GM12865 (cell line): ENCODE data around the gene CSF2.

ENCODE experiments used
- DNase-seq: peaks from one replicate; pipeline ENCODE4 v3.0.0; 2010; ENCODE audit warnings: low read depth
- H3K4me3 ChIP-seq: 2 replicates; pipeline ENCODE4 v1.5.1; 2011; ENCODE audit warnings: mild to moderate bottlenecking, low read depth, low read length, control low read depth
- CTCF ChIP-seq: IDR thresholded peaks from 2 replicates; pipeline ENCODE4 v1.5.1; 2011; ENCODE audit warnings: low read length, control low read depth, low read depth, inconsistent platforms; ENCODE audit not compliant: insufficient read depth; ENCODE audit errors: missing control alignments

Gene CSF2

DNA sequence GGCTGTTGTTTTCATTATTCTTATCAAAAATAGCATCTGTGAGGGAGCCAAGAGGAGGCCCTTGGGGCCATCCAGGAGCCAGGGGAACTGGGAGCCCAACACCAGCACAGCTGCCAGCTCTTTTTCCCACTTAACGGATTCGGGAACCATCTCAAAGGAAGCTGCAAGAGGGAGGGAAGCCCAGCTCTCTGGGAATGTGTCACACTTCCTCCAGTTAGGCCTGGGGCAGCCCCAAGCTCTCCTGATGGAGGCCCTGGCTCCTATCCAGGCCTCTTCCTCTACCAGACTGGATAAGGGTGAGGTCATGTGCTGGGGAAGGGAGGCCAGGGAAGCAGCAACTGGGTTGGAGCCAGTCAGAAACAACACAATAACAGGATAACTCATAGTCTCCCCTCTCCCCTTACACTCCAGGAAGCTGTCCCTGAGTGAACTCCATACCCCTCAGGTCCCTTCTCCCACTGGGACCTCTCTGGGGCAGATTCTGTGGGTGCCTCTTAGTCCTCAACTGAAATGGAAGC lies 12.7 kb downstream of the CSF2 start:
- H3K4me3 ChIP-seq = no peak overlapping the region
- TF ChIP-seq CTCF = no peak
- no peak for DNase-seq

DNA sequence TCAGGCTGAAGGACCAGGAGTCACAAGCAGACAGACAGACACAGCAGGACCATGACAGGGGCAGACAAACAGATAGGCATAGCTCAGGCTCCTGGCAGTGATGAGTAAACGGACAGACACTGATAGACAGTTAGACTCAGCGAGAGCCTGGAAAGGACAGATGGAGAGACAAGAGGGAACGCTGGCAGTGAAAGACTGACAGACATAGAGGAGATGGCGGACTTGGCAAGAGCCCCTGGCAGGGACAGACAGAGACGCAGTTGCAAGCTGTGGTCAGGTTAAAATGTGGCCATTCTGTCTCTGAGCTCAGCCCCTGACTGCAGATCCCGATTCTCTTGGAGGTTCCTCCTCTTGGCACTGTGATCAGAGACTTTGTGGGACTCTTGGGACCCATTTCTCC lies 13.6 kb downstream of the CSF2 start:
- no peak for DNase-seq
- no peak for TF ChIP-seq CTCF
- H3K4me3 ChIP-seq = no peak overlapping the region

DNA sequence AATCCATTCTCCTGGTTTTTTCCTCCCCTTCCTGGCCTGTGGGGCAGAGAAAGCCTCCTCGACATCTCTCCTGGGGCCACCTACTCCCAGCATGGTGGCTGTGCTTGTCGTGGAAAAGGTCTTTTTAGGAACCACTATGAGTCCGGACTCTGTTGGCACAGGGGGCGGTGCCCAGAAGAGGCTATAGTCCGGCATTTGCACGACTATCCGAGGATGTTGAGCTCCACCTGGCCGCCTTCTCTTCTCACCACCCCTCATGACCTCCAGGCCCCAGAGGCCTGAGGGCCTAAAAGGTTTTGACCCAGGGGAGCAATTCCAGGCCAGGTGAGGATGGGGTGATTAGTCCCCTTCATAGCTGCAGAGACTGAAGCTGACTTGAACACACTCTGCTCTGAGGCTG lies 14.1 kb downstream of the CSF2 start:
- TF ChIP-seq CTCF = no peak
- H3K4me3 ChIP-seq = no peak overlapping the region
- DNase-seq = no peak

DNA sequence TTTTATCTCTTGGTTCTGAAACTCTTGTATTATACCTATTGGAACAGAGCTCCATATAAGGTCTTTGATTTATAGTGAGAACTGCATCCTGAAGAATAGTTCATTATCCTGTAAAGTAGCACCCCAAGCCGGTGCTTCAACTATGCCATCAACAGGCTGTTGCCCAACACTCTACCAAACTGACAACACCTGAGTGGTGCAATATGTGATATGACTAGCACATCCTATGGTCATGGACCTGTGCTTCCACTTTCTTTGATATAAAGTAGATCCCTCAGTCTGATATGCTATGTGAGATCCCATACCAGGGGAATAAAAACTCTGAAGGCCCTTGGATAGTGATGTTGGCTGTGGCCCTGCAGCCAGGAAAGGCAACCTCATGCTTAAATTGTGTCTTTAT lies 15.8 kb downstream of the CSF2 start:
- TF ChIP-seq CTCF = no peak
- DNase-seq = no peak
- no peak overlapping the region for H3K4me3 ChIP-seq

GRCh38 chr5:132090107-132090506 lies 16.5 kb downstream of the CSF2 start:
- no peak overlapping the region for H3K4me3 ChIP-seq
- DNase-seq = no peak
- no peak for TF ChIP-seq CTCF

DNA sequence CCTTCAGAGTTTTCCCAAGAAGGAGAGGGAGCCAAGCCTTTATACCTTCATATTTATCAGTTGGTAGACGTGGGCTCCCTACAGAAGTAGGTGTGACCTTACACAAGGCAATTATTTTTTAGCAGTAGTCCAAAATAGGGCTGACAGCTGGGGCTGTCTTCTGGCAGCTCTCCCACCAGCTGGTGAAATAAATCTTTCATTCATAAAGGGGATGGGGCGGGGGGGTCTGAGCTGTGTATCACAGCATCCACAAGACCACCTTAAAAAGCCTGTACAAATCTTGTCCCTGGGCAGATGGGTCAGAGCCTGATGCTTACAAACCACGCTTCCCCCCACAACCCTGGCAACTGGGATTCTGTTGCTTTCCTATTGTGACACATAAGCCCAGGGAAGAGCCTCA lies 19.7 kb downstream of the CSF2 start:
- no peak overlapping the region for H3K4me3 ChIP-seq
- no peak for TF ChIP-seq CTCF
- no peak for DNase-seq

DNA sequence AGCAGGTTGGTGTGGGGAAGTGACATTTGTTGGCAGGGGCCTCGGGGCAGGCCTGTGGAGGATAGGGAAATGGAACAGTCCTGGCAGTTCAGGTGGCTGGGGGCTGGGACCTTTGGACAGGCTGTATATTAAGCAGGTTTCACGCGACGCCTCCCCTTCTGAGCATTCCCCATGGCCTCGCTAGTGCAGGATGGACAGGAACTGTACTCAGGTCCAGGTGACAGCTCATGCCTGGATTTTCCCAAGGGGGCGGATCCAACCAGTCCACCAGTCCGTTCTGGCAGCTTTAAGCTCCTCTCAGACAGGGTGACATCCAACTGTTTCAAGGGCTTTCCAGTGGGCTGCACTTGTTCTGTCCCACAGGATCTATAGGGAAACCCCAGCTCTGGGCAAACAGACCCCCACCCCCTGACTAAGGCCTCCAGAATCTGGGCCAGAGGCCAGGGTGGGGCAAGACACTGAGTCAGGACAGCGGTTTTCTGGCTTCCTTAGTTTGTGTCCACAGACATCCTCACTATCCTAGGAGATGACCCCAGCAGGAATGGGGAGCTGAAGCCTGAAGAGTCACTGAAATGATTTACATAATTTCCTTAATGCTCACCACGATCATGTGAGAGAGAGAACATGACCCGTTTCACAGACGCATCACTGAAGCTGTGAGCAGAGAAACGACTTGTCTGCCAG lies 20.9 kb downstream of the CSF2 start:
- no peak for TF ChIP-seq CTCF
- no peak overlapping the region for H3K4me3 ChIP-seq
- DNase-seq = no peak
